IMR-90 (cell line): ENCODE results near the gene CLEC4M. TPM values are rescaled to one million over a fixed set of nuclear protein-coding genes. Genes with fewer than 3 reads are reported as not detected.

Source experiments
- ATAC-seq: fragments of 200-7000 bp; cut with Tn5 transposase; 2 replicates; pipeline ENCODE4 v1.9.1; 2020; ENCODE audit warnings: low read depth, mild to moderate bottlenecking, moderate library complexity
- BruUV-seq: library from RNA; stranded (reverse); fragments of 400-500 nt; replicated peaks from 2 replicates; lab custom pipeline; 2021; lab: Mats Ljungman, UMichigan
- CTCF ChIA-PET: fragments of 300-600 bp; formaldehyde crosslinking; extraction: SDS; loops from one replicate; lab custom pipeline; 2021; ENCODE audit warnings: antibody characterized with exemption; lab: Yijun Ruan, JAX
- POLR2A ChIA-PET: fragments of 300-600 bp; sonication (Branson Sonifier 250); formaldehyde crosslinking; loops from one replicate; lab custom pipeline; 2022; ENCODE audit warnings: antibody characterized with exemption; ENCODE audit not compliant: unreplicated experiment; lab: Charles Lee
- DNase-seq: peaks from one replicate; pipeline ENCODE4 v3.0.0; 2013
- H2AFZ ChIP-seq: replicated peaks from 2 replicates; pipeline ENCODE3; 2013; ENCODE audit warnings: low read length, mild to moderate bottlenecking; ENCODE audit not compliant: poor library complexity
- H2AK5ac ChIP-seq: 2 replicates; pipeline ENCODE4 v1.6.1; 2013; ENCODE audit warnings: low read depth, low read length, inconsistent platforms
- H2AK9ac ChIP-seq: replicated peaks from 2 replicates; pipeline ENCODE3; 2013; ENCODE audit warnings: mild to moderate bottlenecking, low read depth, low read length, moderate library complexity; ENCODE audit not compliant: poor library complexity
- H2BK120ac ChIP-seq: 2 replicates; pipeline ENCODE4 v1.6.1; 2013; ENCODE audit warnings: low read depth, low read length, inconsistent platforms
- H2BK15ac ChIP-seq: 3 replicates; pipeline ENCODE4 v1.6.1; 2013; ENCODE audit warnings: low read depth, low read length, inconsistent platforms
- H2BK20ac ChIP-seq: 2 replicates; pipeline ENCODE4 v1.6.1; 2013; ENCODE audit warnings: low read depth, mild to moderate bottlenecking, inconsistent platforms, low read length, moderate library complexity
- H2BK5ac ChIP-seq: 2 replicates; pipeline ENCODE4 v1.6.1; 2013; ENCODE audit warnings: mild to moderate bottlenecking, low read depth, low read length, inconsistent platforms; ENCODE audit not compliant: poor library complexity, severe bottlenecking
- H3K14ac ChIP-seq: replicated peaks from 2 replicates; pipeline ENCODE4 v1.6.1; 2013; ENCODE audit warnings: low read depth, low read length, inconsistent platforms
- H3K18ac ChIP-seq: 2 replicates; pipeline ENCODE4 v1.6.1; 2013; ENCODE audit warnings: low read depth, low read length, control low read depth
- H3K23ac ChIP-seq: 2 replicates; pipeline ENCODE4 v1.6.1; 2013; ENCODE audit warnings: low read depth, low read length, inconsistent platforms
- H3K27ac ChIP-seq: 2 replicates; pipeline ENCODE4 v1.5.1; 2013; ENCODE audit warnings: mild to moderate bottlenecking, control low read depth, low read length; ENCODE audit not compliant: insufficient read depth
- H3K27me3 ChIP-seq: 2 replicates; pipeline ENCODE4 v1.6.1; 2013; ENCODE audit warnings: low read length; ENCODE audit not compliant: control insufficient read depth, insufficient read depth
- H3K36me3 ChIP-seq: 2 replicates; pipeline ENCODE4 v1.6.1; 2013; ENCODE audit warnings: low read length, mixed read lengths; ENCODE audit not compliant: control insufficient read depth, insufficient read depth
- H3K4ac ChIP-seq: 2 replicates; pipeline ENCODE4 v1.6.1; 2013; ENCODE audit warnings: low read depth, low read length, inconsistent platforms
- H3K4me1 ChIP-seq: 2 replicates; pipeline ENCODE4 v1.6.1; 2013; ENCODE audit warnings: low read length, mixed read lengths; ENCODE audit not compliant: control insufficient read depth, insufficient read depth
- H3K4me2 ChIP-seq: 2 replicates; pipeline ENCODE4 v1.6.1; 2013; ENCODE audit warnings: low read depth, mild to moderate bottlenecking, control low read depth, low read length, moderate library complexity
- H3K4me3 ChIP-seq: 2 replicates; pipeline ENCODE4 v1.5.1; 2013; ENCODE audit warnings: low read depth, mild to moderate bottlenecking, control low read depth, low read length, moderate library complexity; ENCODE audit not compliant: insufficient read depth
- H3K56ac ChIP-seq: 2 replicates; pipeline ENCODE4 v1.6.1; 2013; ENCODE audit warnings: low read length, inconsistent platforms; ENCODE audit not compliant: insufficient read depth; ENCODE audit errors: extremely low read depth
- H3K79me1 ChIP-seq, 2 experiments: 2 replicates each; pipeline ENCODE4 v1.6.1; 2013; ENCODE audit warnings: low read length in 2 of 2, inconsistent platforms in 1 of 2, low read depth in 1 of 2
- H3K9ac ChIP-seq: 2 replicates; pipeline ENCODE4 v1.6.1; 2013; ENCODE audit warnings: low read depth, low read length, control low read depth
- H3K9me1 ChIP-seq: 2 replicates; pipeline ENCODE4 v1.6.1; 2013; ENCODE audit warnings: low read length, inconsistent platforms; ENCODE audit not compliant: insufficient read depth
- H3K9me3 ChIP-seq: 2 replicates; pipeline ENCODE4 v1.6.1; 2013; ENCODE audit warnings: low read length; ENCODE audit not compliant: control insufficient read depth, insufficient read depth
- H4K20me1 ChIP-seq: 2 replicates; pipeline ENCODE4 v1.6.1; 2013; ENCODE audit warnings: low read length, inconsistent platforms; ENCODE audit not compliant: insufficient read depth
- H4K5ac ChIP-seq: 2 replicates; pipeline ENCODE4 v1.6.1; 2013; ENCODE audit warnings: mild to moderate bottlenecking, low read depth, low read length, control low read depth
- H4K8ac ChIP-seq, 2 experiments: 2 replicates each; pipeline ENCODE4 v1.6.1; 2013; ENCODE audit warnings: low read depth in 2 of 2, low read length in 2 of 2, control low read depth in 1 of 2, inconsistent platforms in 1 of 2
- H4K91ac ChIP-seq: 2 replicates; pipeline ENCODE4 v1.6.1; 2013; ENCODE audit warnings: low read depth, low read length, inconsistent platforms; ENCODE audit not compliant: insufficient read depth
- BHLHE40 ChIP-seq: fragments of 150-350 bp; IDR thresholded peaks from 2 replicates; pipeline ENCODE4 v1.6.1; 2016; ENCODE audit warnings: mild to moderate bottlenecking, low read depth, low read length
- CHD1 ChIP-seq: IDR thresholded peaks from 2 replicates; pipeline ENCODE4 v1.6.1; 2012; ENCODE audit warnings: low read depth, low read length, improper control_type of control experiment
- CTCF ChIP-seq: conservative IDR thresholded peaks from 2 replicates; pipeline ENCODE4 v1.5.1; 2012; ENCODE audit warnings: mild to moderate bottlenecking, low read depth, low read length, improper control_type of control experiment
- ELK1 ChIP-seq: fragments of 150-350 bp; IDR thresholded peaks from 2 replicates; pipeline ENCODE4 v1.6.1; 2016; ENCODE audit warnings: low read depth, mild to moderate bottlenecking, low read length, moderate library complexity, borderline replicate concordance
- FOS ChIP-seq: fragments of 150-350 bp; IDR thresholded peaks from 2 replicates; pipeline ENCODE4 v1.6.1; 2016; ENCODE audit warnings: low read depth, low read length
- MAZ ChIP-seq: IDR thresholded peaks from 2 replicates; pipeline ENCODE4 v1.6.1; 2012; ENCODE audit warnings: low read depth, mild to moderate bottlenecking, low read length, improper control_type of control experiment, moderate library complexity, borderline replicate concordance
- MXI1 ChIP-seq: IDR thresholded peaks from 2 replicates; pipeline ENCODE4 v1.6.1; 2012; ENCODE audit warnings: low read depth, mild to moderate bottlenecking, low read length, moderate library complexity, borderline replicate concordance
- NFE2L2 ChIP-seq: fragments of 150-350 bp; IDR thresholded peaks from 2 replicates; pipeline ENCODE4 v1.6.1; 2016; ENCODE audit warnings: low read depth, mild to moderate bottlenecking, low read length
- RAD21 ChIP-seq: IDR thresholded peaks from 2 replicates; pipeline ENCODE4 v1.6.1; 2012; ENCODE audit warnings: low read length, improper control_type of control experiment
- RCOR1 ChIP-seq: IDR thresholded peaks from 2 replicates; pipeline ENCODE4 v1.6.1; 2012; ENCODE audit warnings: mild to moderate bottlenecking, low read length, improper control_type of control experiment; ENCODE audit not compliant: insufficient replicate concordance
- SMC3 ChIP-seq: fragments of 150-350 bp; IDR thresholded peaks from 2 replicates; pipeline ENCODE4 v1.6.1; 2016; ENCODE audit warnings: low read depth, mild to moderate bottlenecking, antibody characterized with exemption, low read length, moderate library complexity
- WGBS, 2 experiments: methylation state at CpG; one replicate each; pipeline versions ENCODE4 v1.1.5 to v1.1.7; 2013; ENCODE audit warnings: missing lambda C conversion rate in 2 of 2; ENCODE audit not compliant: insufficient read length in 1 of 2; ENCODE audit errors: extremely low coverage in 2 of 2; 5-methylcytosine and 5-hydroxymethylcytosine counted together
- dilution Hi-C: fragments of 300-500 bp; cut with HindIII; formaldehyde crosslinking; loops from one replicate; pipeline ENCODE4 v1.14.3; 2018; ENCODE audit warnings: low sequenced_read_pairs; ENCODE audit not compliant: unreplicated experiment
- in situ Hi-C: fragments of 300-500 bp; cut with MboI; formaldehyde crosslinking; loops from 3 replicates; pipeline ENCODE4 v1.14.3; 2019; ENCODE audit warnings: low sequenced_read_pairs, inconsistent platforms, mixed read lengths
- intact Hi-C: fragments of 100-400 bp; cut with micrococcal nuclease; formaldehyde crosslinking; loops from 2 replicates; pipeline ENCODE4 v1.10.0; 2022
- polyA plus RNA-seq, 3 experiments: library from polyadenylated mRNA; depleted of rRNA; stranded (reverse); fragments of >200 nt; gene quantifications; 2 replicates each; pipeline ENCODE4 v1.2.3, GENCODE V29; 2012; ENCODE audit warnings: low replicate concordance in 1 of 3
- total RNA-seq: library from RNA; depleted of rRNA; stranded (reverse); fragments of >200 nt; gene quantifications from 2 replicates; pipeline ENCODE4 v1.2.3, GENCODE V29; 2012

The CLEC4M gene
- total and polyA plus RNA-seq, 2 of the 4 experiments (the other 2 are of a cell fraction), result not detected

GRCh38 chr19:7787141-7787540 lies 24.1 kb downstream of the CLEC4M start:
- dilution Hi-C loops (no loop called here), intact Hi-C loops (no loop called here), in situ Hi-C loops (no loop called here)
- Histone ChIP-seq H3K27ac (no peak overlapping the region), H2BK20ac (no peak overlapping the region), H3K4me2 (no peak overlapping the region), H3K4ac (no peak overlapping the region), H3K9ac (no peak overlapping the region), H3K23ac (no peak overlapping the region), H4K20me1 (no peaks in the 10 kb centered on the region), H3K9me3 (no peaks in the 10 kb centered on the region), H2BK15ac (no peak overlapping the region), H2BK5ac (no peak overlapping the region), H3K4me1 (no peaks in the 10 kb centered on the region), H2BK120ac (no peak overlapping the region), H2AFZ (peak overlapping the region; percentile 32), H3K18ac (no peak overlapping the region), H2AK5ac (no peak overlapping the region), H3K36me3 (no peaks in the 10 kb centered on the region), H3K27me3 (peaks cover 29% of the 10 kb centered on the region), H3K79me1 (no peaks in the 10 kb centered on the region), H3K9me1 (no peaks in the 10 kb centered on the region), H4K8ac (no peak overlapping the region), H3K56ac (no peak overlapping the region), H3K14ac (no peak overlapping the region), H2AK9ac (no peak overlapping the region), H3K4me3 (no peak overlapping the region), H4K5ac (no peak overlapping the region), H4K91ac (no peak overlapping the region)
- no peak for ATAC-seq
- no TSS peak for BruUV-seq
- TF ChIP-seq FOS (no peak), NFE2L2 (no peak), ELK1 (no peak), MXI1 (no peak), CTCF (no peak), MAZ (no peak), BHLHE40 (no peak), CHD1 (no peak), RCOR1 (no peak), RAD21 (no peak), SMC3 (no peak)
- POLR2A ChIA-PET, result no interaction called here
- CTCF ChIA-PET, result no interaction called here
- WGBS, 2 experiments, result 30% methylated on average over 4 of the region's 10 CpGs; no CpG with 5 or more reads in 1 of the 2 experiments
- DNase-seq, result no peak
